Nephron (organoid): ENCODE data around the gene MTFP1.
"Not testable (repeated sequence)": the region's sequence is repeated elsewhere in the genome, so short reads cannot be mapped to it uniquely, and the experiment has no call there.

Experiments used
- H3K27ac Mint-ChIP-seq, 3 experiments: 2 replicates each; pipeline ENCODE4 v1.8.0; 2020; ENCODE audit warnings: mixed read lengths in 3 of 3, mild to moderate bottlenecking in 2 of 3, moderate library complexity in 1 of 3
- H3K27me3 Mint-ChIP-seq: 2 replicates; pipeline ENCODE4 v1.8.0; 2021; ENCODE audit warnings: low read depth, mild to moderate bottlenecking, moderate library complexity, mixed read lengths
- H3K36me3 Mint-ChIP-seq: 2 replicates; pipeline ENCODE4 v1.8.0; 2020; ENCODE audit warnings: low read depth, mixed read lengths
- H3K4me1 Mint-ChIP-seq: 2 replicates; pipeline ENCODE4 v1.8.0; 2020; ENCODE audit warnings: mixed read lengths
- H3K4me3 Mint-ChIP-seq, 3 experiments: 2 replicates each; pipeline ENCODE4 v1.8.0; 2020; ENCODE audit warnings: mild to moderate bottlenecking in 3 of 3, mixed read lengths in 3 of 3, moderate library complexity in 2 of 3
- H3K9me3 Mint-ChIP-seq: 2 replicates; pipeline ENCODE4 v1.8.0; 2020; ENCODE audit warnings: mixed read lengths
- TF ChIP-seq, protein P1 (sequence below), 3 experiments: fragments of 200-600 bp; sonication (generic); IDR thresholded peaks; one replicate each; pipeline ENCODE4 v1.5.0; 2021; ENCODE audit warnings: antibody characterized with exemption in 3 of 3; ENCODE audit not compliant: unreplicated experiment in 3 of 3

Gene MTFP1

DNA sequence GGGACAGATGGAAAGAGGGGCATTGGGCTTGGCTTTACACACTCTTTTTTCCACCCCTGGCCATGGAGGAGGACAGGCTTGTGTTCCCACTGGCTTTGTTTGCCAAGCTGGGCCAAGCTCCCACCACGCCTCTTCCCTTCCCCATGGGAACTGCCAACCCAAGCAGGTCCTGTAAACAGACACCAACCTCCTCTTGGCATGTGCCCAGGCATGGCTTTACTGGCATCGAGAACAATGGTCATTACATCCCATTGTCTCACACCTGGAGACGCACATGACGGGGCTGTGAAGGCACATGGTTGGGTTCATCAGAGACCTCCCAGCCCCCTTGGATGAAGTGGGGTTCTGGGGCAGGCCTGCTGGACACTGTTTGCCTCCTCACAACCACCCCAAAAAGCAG is 34.6 kb downstream of the MTFP1 start:
- no peaks in the 10 kb centered on the region for H3K36me3 Mint-ChIP-seq
- TF ChIP-seq, protein P1, sequence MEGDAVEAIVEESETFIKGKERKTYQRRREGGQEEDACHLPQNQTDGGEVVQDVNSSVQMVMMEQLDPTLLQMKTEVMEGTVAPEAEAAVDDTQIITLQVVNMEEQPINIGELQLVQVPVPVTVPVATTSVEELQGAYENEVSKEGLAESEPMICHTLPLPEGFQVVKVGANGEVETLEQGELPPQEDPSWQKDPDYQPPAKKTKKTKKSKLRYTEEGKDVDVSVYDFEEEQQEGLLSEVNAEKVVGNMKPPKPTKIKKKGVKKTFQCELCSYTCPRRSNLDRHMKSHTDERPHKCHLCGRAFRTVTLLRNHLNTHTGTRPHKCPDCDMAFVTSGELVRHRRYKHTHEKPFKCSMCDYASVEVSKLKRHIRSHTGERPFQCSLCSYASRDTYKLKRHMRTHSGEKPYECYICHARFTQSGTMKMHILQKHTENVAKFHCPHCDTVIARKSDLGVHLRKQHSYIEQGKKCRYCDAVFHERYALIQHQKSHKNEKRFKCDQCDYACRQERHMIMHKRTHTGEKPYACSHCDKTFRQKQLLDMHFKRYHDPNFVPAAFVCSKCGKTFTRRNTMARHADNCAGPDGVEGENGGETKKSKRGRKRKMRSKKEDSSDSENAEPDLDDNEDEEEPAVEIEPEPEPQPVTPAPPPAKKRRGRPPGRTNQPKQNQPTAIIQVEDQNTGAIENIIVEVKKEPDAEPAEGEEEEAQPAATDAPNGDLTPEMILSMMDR (IDR thresholded peaks at IDR 0.05; ENCODE audit: unreplicated experiment in 3 of 3) = no peak
- no peaks in the 10 kb centered on the region for H3K4me1 Mint-ChIP-seq
- H3K9me3 Mint-ChIP-seq = no peaks in the 10 kb centered on the region
- H3K4me3 Mint-ChIP-seq = no peak overlapping the region
- no peak overlapping the region for H3K27ac Mint-ChIP-seq
- H3K27me3 Mint-ChIP-seq = peaks cover 16% of the 10 kb centered on the region

DNA sequence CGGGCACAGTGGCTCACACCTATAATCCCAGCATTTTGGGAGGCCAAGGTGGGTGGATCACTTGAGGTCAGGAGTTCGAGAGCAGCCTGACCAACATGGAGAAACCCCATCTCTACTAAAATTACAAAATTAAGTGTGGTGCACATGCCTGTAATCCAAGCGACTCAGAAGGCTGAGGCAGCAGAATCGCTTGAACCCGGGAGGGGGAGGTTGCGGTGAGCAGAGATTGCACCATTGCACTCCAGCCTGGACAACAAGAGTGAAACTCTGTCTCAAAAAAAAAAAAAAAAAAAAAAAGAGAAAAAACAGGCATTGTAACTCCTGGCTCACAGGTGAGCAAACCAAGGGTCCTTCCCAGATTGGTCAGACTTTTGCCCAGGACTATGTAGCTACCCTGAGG is 35.0 kb downstream of the MTFP1 start:
- H3K27ac Mint-ChIP-seq, H3K36me3 Mint-ChIP-seq, H3K4me3 Mint-ChIP-seq, H3K4me1 Mint-ChIP-seq, H3K9me3 Mint-ChIP-seq: not testable (repeated sequence)
- peaks cover 20% of the 10 kb centered on the region for H3K27me3 Mint-ChIP-seq

DNA sequence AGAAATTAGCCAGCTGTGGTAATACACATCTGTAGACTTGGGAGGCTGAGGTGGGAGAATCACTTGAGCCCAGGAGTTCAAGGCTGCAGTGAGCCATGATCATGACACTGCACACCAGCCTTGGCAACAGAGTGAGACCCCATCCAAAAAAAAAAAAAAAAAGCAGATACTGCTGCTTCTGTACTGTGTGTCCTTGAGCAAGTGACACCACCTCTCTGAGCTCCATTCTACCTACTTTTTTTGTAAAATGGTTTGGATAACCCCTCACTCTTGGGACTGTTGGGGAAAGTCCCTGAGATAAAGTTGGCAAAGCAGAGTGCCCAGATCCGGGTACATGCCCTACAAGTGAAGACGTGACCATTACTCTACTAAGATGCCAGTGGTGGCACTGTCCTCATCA is 43.6 kb downstream of the MTFP1 start:
- Mint-ChIP-seq H3K9me3 (no peaks in the 10 kb centered on the region), H3K4me3 (no peak overlapping the region), H3K27me3 (peaks cover 36% of the 10 kb centered on the region), H3K27ac (no peak overlapping the region), H3K4me1 (no peaks in the 10 kb centered on the region), H3K36me3 (no peaks in the 10 kb centered on the region)
- TF ChIP-seq, protein P1 (IDR thresholded peaks at IDR 0.05; ENCODE audit: unreplicated experiment in 3 of 3) = no peak

DNA sequence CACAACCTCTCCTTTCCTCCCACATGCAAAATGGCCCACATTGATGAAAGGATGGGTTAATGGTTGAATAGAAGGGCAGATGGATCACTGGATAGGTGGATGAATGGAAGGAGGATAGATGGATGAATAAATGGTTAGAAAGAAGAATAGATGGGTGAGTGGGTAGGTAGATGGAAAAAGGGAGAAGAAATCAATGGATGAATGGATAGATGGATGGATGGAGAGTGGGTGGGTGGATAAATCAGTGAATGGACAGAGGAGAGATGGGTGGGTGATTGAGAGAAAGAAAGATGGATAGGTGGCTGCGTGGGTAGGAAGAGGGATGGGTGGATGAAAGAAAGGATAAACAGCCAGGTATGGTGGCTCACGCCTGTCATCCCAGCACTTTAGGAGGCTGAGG is 45.1 kb downstream of the MTFP1 start:
- no peaks in the 10 kb centered on the region for H3K9me3 Mint-ChIP-seq
- no peaks in the 10 kb centered on the region for H3K36me3 Mint-ChIP-seq
- H3K4me1 Mint-ChIP-seq = no peaks in the 10 kb centered on the region
- TF ChIP-seq, protein P1 (IDR thresholded peaks at IDR 0.05; ENCODE audit: unreplicated experiment in 3 of 3) = no peak
- H3K27ac Mint-ChIP-seq = no peak overlapping the region
- no peak overlapping the region for H3K4me3 Mint-ChIP-seq
- H3K27me3 Mint-ChIP-seq = peaks cover 27% of the 10 kb centered on the region

DNA sequence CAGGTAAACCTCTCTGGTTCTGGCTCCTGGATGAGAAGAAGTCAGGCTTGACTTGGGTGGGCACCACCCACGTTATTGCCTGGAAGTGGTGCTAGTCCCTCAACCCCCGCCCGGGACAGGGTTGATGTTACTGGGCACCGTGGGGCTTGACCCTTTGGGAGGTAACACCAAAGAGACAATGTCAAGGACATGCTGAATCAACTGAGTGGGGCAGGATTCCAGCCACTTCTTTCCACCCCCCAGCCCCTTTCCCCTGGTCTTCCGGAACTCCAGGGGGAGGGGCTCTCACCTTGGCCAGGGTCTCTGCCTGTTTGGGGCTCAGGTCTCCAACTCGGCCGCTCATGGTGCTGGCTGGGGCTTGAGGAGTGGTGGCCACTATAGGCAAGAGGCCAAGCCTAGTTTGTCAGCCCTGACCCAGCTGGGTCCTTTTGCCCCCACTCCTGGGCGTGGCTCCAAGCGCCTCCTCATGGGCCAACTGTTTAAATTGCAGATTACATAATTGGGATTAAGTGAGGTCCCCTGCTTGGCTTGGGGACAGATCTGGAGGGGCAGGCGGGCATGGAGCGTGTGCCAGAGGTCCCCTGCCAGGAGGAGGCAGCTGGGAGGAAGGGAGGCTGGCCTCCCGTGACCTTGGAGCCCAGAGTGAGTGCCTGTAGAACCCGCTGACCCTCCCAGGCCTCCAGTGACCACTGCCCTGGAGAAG is 46.2 kb downstream of the MTFP1 start, which contains the start of gene SEC14L3:
Gene SEC14L3, minus strand, starts transcription at position 402 of the 703 bp plus-strand sequence. Its CDS starts 59 bp downstream, at position 343.
- no peaks in the 10 kb centered on the region for H3K4me1 Mint-ChIP-seq
- H3K27me3 Mint-ChIP-seq = peaks cover 27% of the 10 kb centered on the region
- no peaks in the 10 kb centered on the region for H3K36me3 Mint-ChIP-seq
- TF ChIP-seq, protein P1 (IDR thresholded peaks at IDR 0.05; ENCODE audit: unreplicated experiment in 3 of 3) = no peak
- H3K4me3 Mint-ChIP-seq = no peak within 1 kb of the TSS
- no peaks in the 10 kb centered on the region for H3K9me3 Mint-ChIP-seq
- H3K27ac Mint-ChIP-seq = no peak within 1 kb of the TSS

DNA sequence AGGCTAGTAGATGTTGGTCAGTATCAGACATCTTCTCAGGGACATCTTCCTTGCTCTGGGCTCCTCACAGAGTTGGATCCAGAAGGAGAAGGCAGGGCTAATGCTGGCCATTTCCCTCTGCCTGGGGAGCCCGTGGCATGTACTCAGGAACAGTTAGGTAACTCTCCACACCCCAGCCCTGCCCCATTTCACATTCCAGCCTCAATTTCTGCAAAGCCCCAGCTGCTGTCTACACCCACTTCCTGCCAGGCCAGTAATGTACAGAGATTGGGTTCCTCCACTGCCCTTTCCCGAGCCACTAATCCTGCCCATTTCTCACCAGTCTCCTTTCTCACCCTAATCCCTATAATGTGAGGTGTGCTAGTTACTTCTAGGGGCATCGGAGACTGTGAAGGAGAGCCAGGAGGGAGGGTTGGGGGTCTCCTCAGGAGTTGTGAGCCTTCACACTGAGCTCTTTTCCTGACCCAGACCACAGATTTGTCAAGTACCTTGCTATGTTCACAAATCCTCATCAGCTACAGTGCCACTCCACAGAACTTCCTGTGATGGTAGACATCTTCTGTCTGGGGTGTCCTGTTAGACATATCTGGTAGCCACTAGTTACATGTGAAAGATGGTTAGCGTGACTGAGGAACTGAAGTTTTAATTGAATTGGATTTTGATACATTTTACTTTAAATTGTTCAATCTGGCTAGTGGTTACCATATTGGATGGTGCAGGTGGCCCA is 47.6 kb downstream of the MTFP1 start:
- no peak overlapping the region for H3K4me3 Mint-ChIP-seq
- H3K4me1 Mint-ChIP-seq = no peaks in the 10 kb centered on the region
- H3K27ac Mint-ChIP-seq = no peak overlapping the region
- TF ChIP-seq, protein P1 (IDR thresholded peaks at IDR 0.05; ENCODE audit: unreplicated experiment in 3 of 3) = no peak
- H3K36me3 Mint-ChIP-seq = no peaks in the 10 kb centered on the region
- no peaks in the 10 kb centered on the region for H3K9me3 Mint-ChIP-seq
- H3K27me3 Mint-ChIP-seq = peaks cover 26% of the 10 kb centered on the region
